H1 (cell line): ENCODE results near the gene MYBPH. TPM values are rescaled to one million over a fixed set of nuclear protein-coding genes. Genes with fewer than 3 reads are reported as not detected.

Experiments
- BRCA1 ChIP-seq: IDR thresholded peaks from 2 replicates; pipeline ENCODE4 v1.6.1; 2012; ENCODE audit warnings: low read depth, low read length, improper control_type of control experiment
- CBX5 ChIP-seq: fragments of 300-800, 300-1000 bp; sonication (generic); IDR thresholded peaks from 2 replicates; pipeline ENCODE4 v1.7.1; 2016; ENCODE audit warnings: antibody characterized with exemption, low read length, low read depth
- CEBPB ChIP-seq: IDR thresholded peaks from 2 replicates; pipeline ENCODE4 v1.6.1; 2012; ENCODE audit warnings: low read depth, low read length
- CHD1 ChIP-seq: IDR thresholded peaks from 2 replicates; pipeline ENCODE4 v1.6.1; 2012; ENCODE audit warnings: low read depth, low read length, improper control_type of control experiment
- CTBP2 ChIP-seq: IDR thresholded peaks from 2 replicates; pipeline ENCODE4 v1.7.0; 2011; ENCODE audit warnings: borderline replicate concordance, mild to moderate bottlenecking, moderate library complexity, mixed read lengths, low read length; ENCODE audit not compliant: insufficient read depth, insufficient read length
- HDAC6 ChIP-seq: IDR thresholded peaks from one replicate; pipeline ENCODE4 v1.7.1; 2012; ENCODE audit warnings: low read depth, mild to moderate bottlenecking, inconsistent platforms, low read length, moderate library complexity
- JUN ChIP-seq: IDR thresholded peaks from 2 replicates; pipeline ENCODE4 v1.6.1; 2011; ENCODE audit warnings: low read depth, mild to moderate bottlenecking, improper control_type of control experiment, low read length
- KDM1A ChIP-seq: fragments of 200-600, 300-600 bp; sonication (generic); IDR thresholded peaks from 2 replicates; pipeline ENCODE4 v1.7.1; 2016; ENCODE audit warnings: mild to moderate bottlenecking, low read length, borderline replicate concordance
- MAX ChIP-seq: IDR thresholded peaks from 2 replicates; pipeline ENCODE4 v1.6.1; 2012; ENCODE audit warnings: inconsistent platforms
- NANOG ChIP-seq: IDR thresholded peaks from 2 replicates; pipeline ENCODE4 v1.6.1; 2011; ENCODE audit warnings: low read length, low read depth, mild to moderate bottlenecking, inconsistent platforms; ENCODE audit not compliant: insufficient read depth, poor library complexity, severe bottlenecking
- NRF1 ChIP-seq: IDR thresholded peaks from 2 replicates; pipeline ENCODE4 v1.6.1; 2011; ENCODE audit warnings: mild to moderate bottlenecking, low read depth, low read length, improper control_type of control experiment
- RAD21 ChIP-seq, 2 experiments: IDR thresholded peaks in 1 of 2; conservative IDR thresholded peaks in 1 of 2; 2 replicates each; pipeline ENCODE4 v1.6.1; 2011; ENCODE audit warnings: low read depth in 2 of 2, low read length in 2 of 2, improper control_type of control experiment in 1 of 2, inconsistent platforms in 1 of 2, mild to moderate bottlenecking in 1 of 2, moderate library complexity in 1 of 2
- SAP30 ChIP-seq: fragments of 300-600 bp; sonication (generic); IDR thresholded peaks from 2 replicates; pipeline ENCODE4 v1.7.1; 2012; ENCODE audit warnings: low read length, moderate library complexity, mild to moderate bottlenecking, inconsistent platforms; ENCODE audit not compliant: insufficient read depth, insufficient replicate concordance
- SIRT6 ChIP-seq: IDR thresholded peaks from one replicate; pipeline ENCODE4 v1.7.1; 2012; ENCODE audit warnings: low read length, inconsistent platforms
- SP1 ChIP-seq: IDR thresholded peaks from 2 replicates; pipeline ENCODE4 v1.6.1; 2011; ENCODE audit warnings: low read depth, low read length
- SP2 ChIP-seq: IDR thresholded peaks from 2 replicates; pipeline ENCODE4 v1.6.1; 2012; ENCODE audit warnings: mild to moderate bottlenecking, low read length, inconsistent platforms
- SRF ChIP-seq: IDR thresholded peaks from 2 replicates; pipeline ENCODE4 v1.6.1; 2011; ENCODE audit warnings: mild to moderate bottlenecking, low read depth, low read length, moderate library complexity
- TEAD4 ChIP-seq: IDR thresholded peaks from 2 replicates; pipeline ENCODE4 v1.6.1; 2012; ENCODE audit warnings: low read depth, low read length, inconsistent platforms, mixed read lengths
- YY1 ChIP-seq: IDR thresholded peaks from 2 replicates; pipeline ENCODE4 v1.6.1; 2011; ENCODE audit warnings: low read depth, mild to moderate bottlenecking, low read length
- polyA plus RNA-seq, 7 experiments: library from polyadenylated mRNA; depleted of rRNA in 3 of 7; stranded (reverse) in 5 of 7; unstranded in 2 of 7; fragments of >200 nt in 5 of 7; fragments of 200-250 nt in 2 of 7; gene quantifications; 1 replicate in 5 of 7; 2 replicates in 1 of 7; 4 replicates in 1 of 7; pipeline versions ENCODE4 v1.2.1 to v1.2.3, GENCODE V29; 2011 to 2013; ENCODE audit warnings: missing spikeins in 2 of 7, mixed read lengths in 2 of 7
- total RNA-seq: library from RNA; stranded (reverse); fragmentation: NEBNext Ultra II Directional; extraction: Animal tissue kit (Norgen Biotek cat#: 25700); gene quantifications from 2 replicates; pipeline ENCODE4 v1.2.1, GENCODE V29; 2021
- TF ChIP-seq, protein P1 (sequence below): IDR thresholded peaks from 2 replicates; pipeline ENCODE4 v1.6.1; 2011; ENCODE audit warnings: low read depth, mild to moderate bottlenecking, low read length; ENCODE audit not compliant: insufficient read depth
- TF ChIP-seq, protein P2 (sequence below), 3 experiments: IDR thresholded peaks; 1 replicate in 2 of 3; 2 replicates in 1 of 3; pipeline versions ENCODE4 v1.5.1 to v1.6.1; 2011; ENCODE audit warnings: low read length in 3 of 3, mild to moderate bottlenecking in 3 of 3, inconsistent platforms in 2 of 3, low read depth in 1 of 3, moderate library complexity in 1 of 3; ENCODE audit not compliant: insufficient read depth in 1 of 3; ENCODE audit errors: control extremely low read depth in 1 of 3

Gene MYBPH
- total and polyA plus RNA-seq, 2 of the 8 experiments (the other 6 are each of a cell fraction or from before 2014, with no cell fraction given), result not detected

- no peak for TF ChIP-seq CTBP2
- TF ChIP-seq CBX5, result no peak
- no peak for TF ChIP-seq JUN
- TF ChIP-seq YY1, result 0 out of 2 replicates have a peak, but pooled peaks have one; percentile 32
- TF ChIP-seq HDAC6, result no peak
- no peak for TF ChIP-seq KDM1A
- TF ChIP-seq SP1, result no peak
- TF ChIP-seq, protein P1, sequence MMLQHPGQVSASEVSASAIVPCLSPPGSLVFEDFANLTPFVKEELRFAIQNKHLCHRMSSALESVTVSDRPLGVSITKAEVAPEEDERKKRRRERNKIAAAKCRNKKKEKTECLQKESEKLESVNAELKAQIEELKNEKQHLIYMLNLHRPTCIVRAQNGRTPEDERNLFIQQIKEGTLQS, result no peak
- TF ChIP-seq SP2, result no peak
- TF ChIP-seq TEAD4, result no peak
- no peak for TF ChIP-seq CHD1
- TF ChIP-seq MAX, result peak; percentile 84
- TF ChIP-seq SIRT6, result no peak
- TF ChIP-seq, protein P2, sequence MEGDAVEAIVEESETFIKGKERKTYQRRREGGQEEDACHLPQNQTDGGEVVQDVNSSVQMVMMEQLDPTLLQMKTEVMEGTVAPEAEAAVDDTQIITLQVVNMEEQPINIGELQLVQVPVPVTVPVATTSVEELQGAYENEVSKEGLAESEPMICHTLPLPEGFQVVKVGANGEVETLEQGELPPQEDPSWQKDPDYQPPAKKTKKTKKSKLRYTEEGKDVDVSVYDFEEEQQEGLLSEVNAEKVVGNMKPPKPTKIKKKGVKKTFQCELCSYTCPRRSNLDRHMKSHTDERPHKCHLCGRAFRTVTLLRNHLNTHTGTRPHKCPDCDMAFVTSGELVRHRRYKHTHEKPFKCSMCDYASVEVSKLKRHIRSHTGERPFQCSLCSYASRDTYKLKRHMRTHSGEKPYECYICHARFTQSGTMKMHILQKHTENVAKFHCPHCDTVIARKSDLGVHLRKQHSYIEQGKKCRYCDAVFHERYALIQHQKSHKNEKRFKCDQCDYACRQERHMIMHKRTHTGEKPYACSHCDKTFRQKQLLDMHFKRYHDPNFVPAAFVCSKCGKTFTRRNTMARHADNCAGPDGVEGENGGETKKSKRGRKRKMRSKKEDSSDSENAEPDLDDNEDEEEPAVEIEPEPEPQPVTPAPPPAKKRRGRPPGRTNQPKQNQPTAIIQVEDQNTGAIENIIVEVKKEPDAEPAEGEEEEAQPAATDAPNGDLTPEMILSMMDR (IDR thresholded peaks at IDR 0.05; ENCODE audit: control extremely low read depth in 1 of 3, insufficient read depth in 1 of 3, low read depth in 1 of 3, low read length in 3 of 3), result peak; percentile 29 to 85 (median 78)
- no peak for TF ChIP-seq BRCA1
- no peak for TF ChIP-seq NANOG
- no peak for TF ChIP-seq NRF1
- no peak for TF ChIP-seq SRF
- no peak for TF ChIP-seq CEBPB
- peak; percentile 87 to 91 for TF ChIP-seq RAD21 (IDR thresholded peaks at IDR 0.05 in 1 of 2, conservative IDR thresholded peaks at IDR 0.05 in 1 of 2; ENCODE audit: low read depth in 2 of 2, low read length in 2 of 2)
- TF ChIP-seq SAP30, result no peak
These were observed 40.9 kb upstream of the MYBPH start (continued) for GRCh38 chr1:203216274-203217138.
